GM23338 (cell line): ENCODE results near the gene INCA1. TPM values are rescaled to one million over a fixed set of nuclear protein-coding genes. Genes with fewer than 3 reads are reported as not detected.

ENCODE experiments used
- ATAC-seq: fragments of 200-7000 bp; cut with Tn5 transposase; 3 replicates; pipeline ENCODE4 v1.9.1; 2020
- DNase-seq: peaks from one replicate; pipeline ENCODE4 v3.0.0-alpha.2; 2015; ENCODE audit warnings: low spot score
- H2AFZ ChIP-seq: fragments of 200-600 bp; sonication (generic); 2 replicates; pipeline ENCODE4 v1.8.0; 2016; ENCODE audit warnings: antibody characterized with exemption, mild to moderate bottlenecking, moderate library complexity
- H3F3A ChIP-seq: fragments of 200-600 bp; sonication (generic); replicated peaks from 2 replicates; pipeline ENCODE4 v1.8.0; 2017; ENCODE audit warnings: antibody characterized with exemption, mixed run types, low read depth
- H3K27ac ChIP-seq: fragments of 200-600 bp; sonication (generic); 2 replicates; pipeline ENCODE4 v1.6.1; 2016; ENCODE audit warnings: low read depth
- H3K27me3 ChIP-seq: fragments of 200-600 bp; sonication (generic); 2 replicates; pipeline ENCODE4 v1.8.0; 2016; ENCODE audit warnings: mild to moderate bottlenecking, mixed run types, moderate library complexity; ENCODE audit not compliant: insufficient read depth
- H3K36me3 ChIP-seq: fragments of 200-600 bp; sonication (generic); 2 replicates; pipeline ENCODE4 v1.8.0; 2016; ENCODE audit warnings: mild to moderate bottlenecking; ENCODE audit not compliant: insufficient read depth
- H3K4me1 ChIP-seq: fragments of 200-600 bp; sonication (generic); 2 replicates; pipeline ENCODE4 v1.8.0; 2016; ENCODE audit warnings: mild to moderate bottlenecking, moderate library complexity; ENCODE audit not compliant: insufficient read depth
- H3K4me2 ChIP-seq: fragments of 200-600 bp; sonication (generic); 2 replicates; pipeline ENCODE4 v1.7.1; 2017; ENCODE audit warnings: mixed run types
- H3K4me3 ChIP-seq: fragments of 200-600 bp; sonication (generic); 2 replicates; pipeline ENCODE4 v1.6.1; 2016; ENCODE audit warnings: mixed run types
- H3K79me2 ChIP-seq: fragments of 200-600 bp; sonication (generic); replicated peaks from 2 replicates; pipeline ENCODE4 v1.8.0; 2017; ENCODE audit warnings: mild to moderate bottlenecking; ENCODE audit not compliant: insufficient read depth
- H3K9me2 ChIP-seq: fragments of 200-600 bp; sonication (generic); 2 replicates; pipeline ENCODE4 v1.8.0; 2017; ENCODE audit not compliant: insufficient read depth
- H4K20me1 ChIP-seq: fragments of 200-600 bp; sonication (generic); replicated peaks from 2 replicates; pipeline ENCODE4 v1.8.0; 2017; ENCODE audit warnings: mild to moderate bottlenecking; ENCODE audit not compliant: insufficient read depth
- H3K27ac Mint-ChIP-seq: 2 replicates; pipeline ENCODE4 v1.8.0; 2020; ENCODE audit warnings: inconsistent platforms, mild to moderate bottlenecking, moderate library complexity, mixed read lengths
- H3K27me3 Mint-ChIP-seq: 3 replicates; pipeline ENCODE4 v1.8.0; 2022; ENCODE audit warnings: low read depth, mild to moderate bottlenecking, moderate library complexity, mixed read lengths, inconsistent platforms; ENCODE audit not compliant: insufficient read depth, poor library complexity
- H3K36me3 Mint-ChIP-seq: 3 replicates; pipeline ENCODE4 v1.8.0; 2021; ENCODE audit warnings: low read depth, mild to moderate bottlenecking, inconsistent platforms, moderate library complexity, mixed read lengths
- H3K4me1 Mint-ChIP-seq: 3 replicates; pipeline ENCODE4 v1.8.0; 2020; ENCODE audit warnings: mild to moderate bottlenecking, inconsistent platforms, mixed read lengths
- H3K4me3 Mint-ChIP-seq: 3 replicates; pipeline ENCODE4 v1.8.0; 2021; ENCODE audit warnings: moderate library complexity, mild to moderate bottlenecking, inconsistent platforms, mixed read lengths
- H3K9me3 Mint-ChIP-seq: 3 replicates; pipeline ENCODE4 v1.8.0; 2020; ENCODE audit warnings: moderate library complexity, mild to moderate bottlenecking, inconsistent platforms, mixed read lengths
- CREB1 ChIP-seq: fragments of 250-450 bp; sonication (Bioruptor Pico); IDR thresholded peaks from 2 replicates; pipeline ENCODE4 v1.5.0; 2020; ENCODE audit warnings: low read depth, mild to moderate bottlenecking, moderate library complexity
- CTCF ChIP-seq, 2 experiments: fragments of 200-600 bp in 1 of 2; sonication (generic) in 1 of 2; conservative IDR thresholded peaks; 2 replicates each; pipeline versions ENCODE4 v1.5.1 to v1.6.1; 2016 to 2017; ENCODE audit warnings: antibody characterized with exemption in 2 of 2, low read depth in 2 of 2, mild to moderate bottlenecking in 2 of 2, moderate library complexity in 1 of 2
- ETS1 ChIP-seq: IDR thresholded peaks from 2 replicates; pipeline ENCODE4 v1.6.1; 2016; ENCODE audit warnings: antibody characterized with exemption
- EZH2 ChIP-seq: fragments of 200-600 bp; sonication (generic); IDR thresholded peaks from one replicate; pipeline ENCODE4 v1.8.0; 2017; ENCODE audit warnings: antibody characterized with exemption, mild to moderate bottlenecking, low read depth; ENCODE audit not compliant: unreplicated experiment
- JUNB ChIP-seq: IDR thresholded peaks from one replicate; pipeline ENCODE4 v1.6.1; 2016; ENCODE audit warnings: antibody characterized with exemption; ENCODE audit not compliant: unreplicated experiment
- NANOG ChIP-seq: IDR thresholded peaks from 2 replicates; pipeline ENCODE4 v1.6.1; 2016; ENCODE audit warnings: antibody characterized with exemption, borderline replicate concordance
- POLR2AphosphoS5 ChIP-seq: IDR thresholded peaks from 2 replicates; pipeline ENCODE4 v1.6.1; 2016; ENCODE audit warnings: antibody characterized with exemption, low read depth
- STAT1 ChIP-seq: IDR thresholded peaks from one replicate; pipeline ENCODE4 v1.6.1; 2016; ENCODE audit warnings: antibody characterized with exemption; ENCODE audit not compliant: unreplicated experiment
- ZNF114 ChIP-seq: fragments of 250-450 bp; sonication (Bioruptor Pico); IDR thresholded peaks from 2 replicates; pipeline ENCODE4 v1.5.0; 2020; ENCODE audit warnings: mild to moderate bottlenecking, moderate library complexity
- polyA plus RNA-seq: library from polyadenylated mRNA; unstranded; fragments of >200 nt; fragmentation: Nextera tagmentation; extraction: Ambion mirVana; gene quantifications from 2 replicates; pipeline ENCODE4 v1.2.1, GENCODE V29; 2016
- total RNA-seq: library from RNA; depleted of rRNA; stranded (reverse); fragments of >200 nt; shearing (Covaris generic); gene quantifications from 2 replicates; pipeline ENCODE4 v1.2.3, GENCODE V29; 2014
- TF ChIP-seq, protein P1 (sequence below): IDR thresholded peaks from one replicate; pipeline ENCODE4 v1.6.1; 2018; ENCODE audit warnings: antibody characterized with exemption; ENCODE audit not compliant: unreplicated experiment

INCA1 gene
- total and polyA plus RNA-seq, 2 experiments from 2014 or later: 1.3 TPM; not detected in 1

- TF ChIP-seq CREB1 (CRISPR knock-in tag): no peak
Observed at GRCh38 chr17:5027299-5027698, 30.0 kb upstream of the INCA1 start (continued).

DNA sequence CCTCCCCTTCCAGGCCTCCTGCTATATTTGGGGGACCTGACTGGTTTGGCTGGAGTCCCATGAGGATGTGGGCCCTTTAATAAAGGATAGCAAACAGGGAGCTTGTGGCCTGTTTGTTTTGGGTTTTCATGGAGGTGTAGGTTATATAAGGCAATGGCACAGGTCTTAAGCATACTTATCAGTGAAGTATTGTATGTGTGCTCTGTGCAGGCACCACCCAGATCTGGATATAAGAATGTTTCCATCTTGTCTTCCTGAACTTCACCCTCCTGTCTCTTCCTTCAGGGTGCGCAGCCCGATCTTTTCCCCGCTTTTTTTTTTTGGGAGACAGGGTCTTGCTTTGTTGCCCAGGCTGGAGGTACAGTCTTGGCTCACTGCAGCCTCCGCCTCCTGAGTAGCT lies 27.3 kb upstream of the INCA1 start:
- Mint-ChIP-seq H3K9me3 (no peaks in the 10 kb centered on the region), H3K4me1 (no peaks in the 10 kb centered on the region), H3K4me3 (no peak overlapping the region; the same call in 2 of the 3 replicates), H3K36me3 (peaks cover 37% of the 10 kb centered on the region), H3K27ac (no peak overlapping the region), H3K27me3 (peaks cover 2% of the 10 kb centered on the region)
- no peaks in the 10 kb centered on the region for H3K4me1 ChIP-seq
- no peak overlapping the region for H3K4me3 ChIP-seq
- no peak overlapping the region for H3K4me2 ChIP-seq
- H2AFZ ChIP-seq: no peak overlapping the region
- H4K20me1 ChIP-seq: peaks cover 6% of the 10 kb centered on the region; the same call in 1 of the 2 replicates
- ATAC-seq (no peak), DNase-seq (no peak)
- TF ChIP-seq, protein P1, sequence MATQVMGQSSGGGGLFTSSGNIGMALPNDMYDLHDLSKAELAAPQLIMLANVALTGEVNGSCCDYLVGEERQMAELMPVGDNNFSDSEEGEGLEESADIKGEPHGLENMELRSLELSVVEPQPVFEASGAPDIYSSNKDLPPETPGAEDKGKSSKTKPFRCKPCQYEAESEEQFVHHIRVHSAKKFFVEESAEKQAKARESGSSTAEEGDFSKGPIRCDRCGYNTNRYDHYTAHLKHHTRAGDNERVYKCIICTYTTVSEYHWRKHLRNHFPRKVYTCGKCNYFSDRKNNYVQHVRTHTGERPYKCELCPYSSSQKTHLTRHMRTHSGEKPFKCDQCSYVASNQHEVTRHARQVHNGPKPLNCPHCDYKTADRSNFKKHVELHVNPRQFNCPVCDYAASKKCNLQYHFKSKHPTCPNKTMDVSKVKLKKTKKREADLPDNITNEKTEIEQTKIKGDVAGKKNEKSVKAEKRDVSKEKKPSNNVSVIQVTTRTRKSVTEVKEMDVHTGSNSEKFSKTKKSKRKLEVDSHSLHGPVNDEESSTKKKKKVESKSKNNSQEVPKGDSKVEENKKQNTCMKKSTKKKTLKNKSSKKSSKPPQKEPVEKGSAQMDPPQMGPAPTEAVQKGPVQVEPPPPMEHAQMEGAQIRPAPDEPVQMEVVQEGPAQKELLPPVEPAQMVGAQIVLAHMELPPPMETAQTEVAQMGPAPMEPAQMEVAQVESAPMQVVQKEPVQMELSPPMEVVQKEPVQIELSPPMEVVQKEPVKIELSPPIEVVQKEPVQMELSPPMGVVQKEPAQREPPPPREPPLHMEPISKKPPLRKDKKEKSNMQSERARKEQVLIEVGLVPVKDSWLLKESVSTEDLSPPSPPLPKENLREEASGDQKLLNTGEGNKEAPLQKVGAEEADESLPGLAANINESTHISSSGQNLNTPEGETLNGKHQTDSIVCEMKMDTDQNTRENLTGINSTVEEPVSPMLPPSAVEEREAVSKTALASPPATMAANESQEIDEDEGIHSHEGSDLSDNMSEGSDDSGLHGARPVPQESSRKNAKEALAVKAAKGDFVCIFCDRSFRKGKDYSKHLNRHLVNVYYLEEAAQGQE: no peak
- TF ChIP-seq JUNB: no peak
- no peak for TF ChIP-seq POLR2AphosphoS5
- no peak for TF ChIP-seq ZNF114 (CRISPR knock-in tag)
- no peak for TF ChIP-seq ETS1
- TF ChIP-seq CREB1 (CRISPR knock-in tag): no peak
- no peak for TF ChIP-seq EZH2
- TF ChIP-seq STAT1: no peak
- no peak for TF ChIP-seq NANOG
- no peak overlapping the region for H3K27ac ChIP-seq
- H3K9me2 ChIP-seq: no peaks in the 10 kb centered on the region
- H3K79me2 ChIP-seq: no peaks in the 10 kb centered on the region
- no peaks in the 10 kb centered on the region for H3K27me3 ChIP-seq
- H3F3A ChIP-seq: no peaks in the 10 kb centered on the region
- H3K36me3 ChIP-seq: peaks cover 4% of the 10 kb centered on the region; the same call in 1 of the 2 replicates

GRCh38 chr17:5023588-5024147 lies 26.3 kb upstream of the INCA1 start:
- Mint-ChIP-seq H3K9me3 (no peaks in the 10 kb centered on the region), H3K27me3 (peaks cover 2% of the 10 kb centered on the region), H3K36me3 (peaks cover 44% of the 10 kb centered on the region), H3K4me3 (no peak overlapping the region), H3K27ac (no peak overlapping the region), H3K4me1 (no peaks in the 10 kb centered on the region)
- Histone ChIP-seq H3K4me1 (no peaks in the 10 kb centered on the region), H3K4me2 (no peak overlapping the region), H3K4me3 (no peak overlapping the region), H4K20me1 (peaks cover 6% of the 10 kb centered on the region; the same call in 1 of the 2 replicates), H3K27ac (no peak overlapping the region), H2AFZ (no peak overlapping the region), H3K36me3 (peaks cover 4% of the 10 kb centered on the region; the same call in 1 of the 2 replicates), H3K79me2 (no peaks in the 10 kb centered on the region), H3K9me2 (no peaks in the 10 kb centered on the region), H3F3A (no peaks in the 10 kb centered on the region), H3K27me3 (no peaks in the 10 kb centered on the region)
- DNase-seq (no peak), ATAC-seq (no peak)
- TF ChIP-seq CTCF (conservative IDR thresholded peaks at IDR 0.05; ENCODE audit: low read depth in 2 of 2) (no peak), POLR2AphosphoS5 (no peak), ETS1 (no peak)
- TF ChIP-seq, protein P1: no peak
